Gastroesophageal sphincter (tissue), 3 donors: ENCODE measurements around the gene MRPS12.

ENCODE experiments used
- EP300 ChIP-seq: sonication (generic); formaldehyde crosslinking; IDR thresholded peaks from one replicate; pipeline ENCODE4 v1.6.1; 2017; ENCODE audit warnings: antibody characterized with exemption, mild to moderate bottlenecking
- POLR2A ChIP-seq, 2 donors: fragments of 450-650 bp; IDR thresholded peaks; one replicate each; pipeline ENCODE4 v1.6.1; 2017; ENCODE audit warnings: antibody characterized with exemption in 2 of 2, mild to moderate bottlenecking in 2 of 2, moderate library complexity in 1 of 2
- POLR2AphosphoS5 ChIP-seq: sonication (generic); formaldehyde crosslinking; IDR thresholded peaks from one replicate; pipeline ENCODE4 v1.6.1; 2017; ENCODE audit warnings: antibody characterized with exemption
- TF ChIP-seq, protein P1 (sequence below), 4 experiments: fragments of 200-600 bp in 2 of 4; fragments of 450-650 bp in 2 of 4; sonication (generic) in 1 of 4; IDR thresholded peaks; one replicate each; pipeline ENCODE4 v1.5.1; 2017 to 2019; ENCODE audit warnings: antibody characterized with exemption in 4 of 4, mild to moderate bottlenecking in 2 of 4, moderate library complexity in 2 of 4

DNA sequence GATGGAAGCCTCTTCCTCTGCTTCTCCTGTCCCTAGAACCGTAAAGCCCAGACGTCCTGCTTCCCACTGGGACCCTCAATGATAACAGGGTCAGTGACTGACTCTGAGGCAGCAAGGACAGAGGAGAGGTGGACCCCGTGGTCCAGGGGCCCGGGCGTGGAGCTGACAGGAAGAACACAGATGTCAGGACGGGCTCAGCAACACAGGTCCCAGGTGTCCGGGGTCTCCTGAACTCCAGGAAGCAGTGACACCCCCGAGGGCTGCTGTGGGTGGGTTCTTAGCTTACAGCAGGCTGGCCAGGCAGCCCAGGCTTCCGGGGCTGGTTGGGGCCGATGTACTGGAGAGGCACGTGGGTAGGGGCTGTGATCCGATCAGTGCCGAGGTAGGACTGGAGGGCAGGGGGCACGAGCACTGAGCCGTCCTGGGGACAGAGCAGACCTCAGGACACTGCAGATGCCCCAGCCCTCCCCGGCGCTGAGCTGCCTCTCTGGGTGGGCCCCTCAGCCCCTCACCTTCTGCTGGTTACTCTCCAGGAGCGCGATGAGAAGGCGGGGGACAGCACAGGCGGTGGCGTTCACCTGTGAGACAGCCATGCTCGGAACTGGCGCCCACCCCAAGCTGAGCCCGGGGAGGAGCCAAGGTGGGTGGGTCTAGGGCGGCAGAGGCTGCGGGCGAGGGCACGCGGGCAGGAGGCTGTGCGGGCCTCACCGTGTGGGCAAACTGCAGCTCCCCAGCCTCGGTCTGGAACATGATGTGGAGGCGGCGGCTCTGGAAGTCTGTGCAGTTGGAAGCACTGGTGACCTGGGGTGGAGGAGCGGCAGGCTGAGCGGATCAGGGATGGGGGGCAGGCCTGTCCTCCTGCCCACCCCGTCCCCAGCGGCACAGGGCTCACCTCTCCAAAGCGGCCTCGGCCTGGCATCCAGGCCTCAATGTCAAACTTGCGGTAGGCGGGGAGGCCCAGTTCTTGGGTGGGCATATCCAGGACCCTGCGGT lies 15.1 kb upstream of the MRPS12 start:
- TF ChIP-seq, protein P1, sequence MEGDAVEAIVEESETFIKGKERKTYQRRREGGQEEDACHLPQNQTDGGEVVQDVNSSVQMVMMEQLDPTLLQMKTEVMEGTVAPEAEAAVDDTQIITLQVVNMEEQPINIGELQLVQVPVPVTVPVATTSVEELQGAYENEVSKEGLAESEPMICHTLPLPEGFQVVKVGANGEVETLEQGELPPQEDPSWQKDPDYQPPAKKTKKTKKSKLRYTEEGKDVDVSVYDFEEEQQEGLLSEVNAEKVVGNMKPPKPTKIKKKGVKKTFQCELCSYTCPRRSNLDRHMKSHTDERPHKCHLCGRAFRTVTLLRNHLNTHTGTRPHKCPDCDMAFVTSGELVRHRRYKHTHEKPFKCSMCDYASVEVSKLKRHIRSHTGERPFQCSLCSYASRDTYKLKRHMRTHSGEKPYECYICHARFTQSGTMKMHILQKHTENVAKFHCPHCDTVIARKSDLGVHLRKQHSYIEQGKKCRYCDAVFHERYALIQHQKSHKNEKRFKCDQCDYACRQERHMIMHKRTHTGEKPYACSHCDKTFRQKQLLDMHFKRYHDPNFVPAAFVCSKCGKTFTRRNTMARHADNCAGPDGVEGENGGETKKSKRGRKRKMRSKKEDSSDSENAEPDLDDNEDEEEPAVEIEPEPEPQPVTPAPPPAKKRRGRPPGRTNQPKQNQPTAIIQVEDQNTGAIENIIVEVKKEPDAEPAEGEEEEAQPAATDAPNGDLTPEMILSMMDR (IDR thresholded peaks at IDR 0.05) = no peak
- TF ChIP-seq POLR2AphosphoS5 (no peak), POLR2A (IDR thresholded peaks at IDR 0.05) (no peak), EP300 (no peak)
